ENCODE data around the gene PCBP3.
A peak's percentile ranks its signal among the peaks of the same experiment; 100 is the strongest.

PCBP3 gene

DNA sequence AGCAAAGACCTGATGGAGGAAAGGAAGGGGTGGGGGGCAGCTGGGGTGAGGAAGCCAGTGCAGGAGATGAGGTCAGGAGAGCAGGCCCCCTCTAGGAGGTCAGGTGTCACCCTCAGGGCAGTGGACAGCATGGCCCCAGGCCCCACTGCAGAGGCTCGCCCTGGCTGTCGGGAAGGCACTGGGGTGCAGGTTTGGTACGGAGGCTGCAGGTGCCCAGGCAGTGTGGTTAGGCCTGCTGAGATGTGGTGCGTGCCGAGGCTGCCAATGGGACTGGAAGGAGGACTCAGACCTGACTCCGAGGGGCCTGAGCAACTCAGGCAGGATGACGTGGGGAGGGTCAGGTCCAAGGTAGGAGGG, 82.3 kb downstream of the PCBP3 start:
- TF ChIP-seq Cebpa-rat (IDR thresholded peaks at IDR 0.05), result no peak
- Histone ChIP-seq H3K36me3 (peaks cover 0 to 2% (median 0%) of the 10 kb centered on the region in 11 experiments; a peak in 3 of 22 replicates), H3K4me1 (peaks cover 10 to 68% (median 38%) of the 10 kb centered on the region in 10 experiments; a peak in 19 of 20 replicates), H3K9ac (no peak overlapping the region), H3K27me3 (no peaks in the 10 kb centered on the region), H3K27ac (peak overlapping the region in 2 of 11 experiments; percentile 24 to 56; a peak in 2 of 22 replicates), H4K20me1 (peaks cover 0 to 71% (median 19%) of the 10 kb centered on the region in 11 experiments; a peak in 12 of 22 replicates), H3K9me3 (replicated peaks in 1 of 11) (peaks cover 0 to 1% (median 0%) of the 10 kb centered on the region in 11 experiments; a peak in 1 of 22 replicates), H3K4me2 (peak overlapping the region in 4 of 11 experiments; percentile 64 to 75 (median 70); a peak in 1 of 22 replicates), H3K4me3 (no peak overlapping the region)

DNA sequence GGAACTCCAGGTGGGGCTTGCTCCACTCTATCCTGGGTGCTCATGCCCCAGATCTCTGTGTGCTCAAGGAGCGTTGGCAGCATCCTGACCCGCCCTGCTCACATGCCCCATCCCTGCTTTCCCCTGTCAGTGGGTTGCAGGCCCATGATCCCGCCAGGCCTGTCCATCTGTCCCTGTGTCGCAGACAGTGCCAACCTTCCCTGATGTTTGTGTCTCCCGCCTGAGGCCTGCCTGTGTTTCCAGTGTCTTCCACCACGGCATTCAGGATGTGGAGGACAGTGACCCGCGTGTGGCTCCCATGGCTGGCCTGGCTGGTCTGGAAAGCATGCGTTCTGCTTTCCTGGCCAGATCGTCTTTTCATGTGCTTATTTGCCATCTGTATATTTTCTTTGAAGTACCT, 82.9 kb downstream of the PCBP3 start:
- peaks cover 0 to 73% (median 19%) of the 10 kb centered on the region in 11 experiments; a peak in 12 of 22 replicates for H4K20me1 ChIP-seq
- no peak for TF ChIP-seq Cebpa-rat (IDR thresholded peaks at IDR 0.05)
- peaks cover 10 to 67% (median 38%) of the 10 kb centered on the region in 10 experiments; a peak in 19 of 20 replicates for H3K4me1 ChIP-seq
- no peak overlapping the region for H3K9ac ChIP-seq
- no peak overlapping the region for H3K27ac ChIP-seq
- peaks cover 0 to 7% (median 4%) of the 10 kb centered on the region in 11 experiments; a peak in 10 of 22 replicates for H3K36me3 ChIP-seq
- H3K27me3 ChIP-seq, result no peaks in the 10 kb centered on the region
- no peak overlapping the region for H3K4me3 ChIP-seq
- no peak overlapping the region for H3K4me2 ChIP-seq
- peaks cover 0 to 8% (median 5%) of the 10 kb centered on the region in 11 experiments; a peak in 12 of 22 replicates for H3K9me3 ChIP-seq (replicated peaks in 1 of 11)

DNA sequence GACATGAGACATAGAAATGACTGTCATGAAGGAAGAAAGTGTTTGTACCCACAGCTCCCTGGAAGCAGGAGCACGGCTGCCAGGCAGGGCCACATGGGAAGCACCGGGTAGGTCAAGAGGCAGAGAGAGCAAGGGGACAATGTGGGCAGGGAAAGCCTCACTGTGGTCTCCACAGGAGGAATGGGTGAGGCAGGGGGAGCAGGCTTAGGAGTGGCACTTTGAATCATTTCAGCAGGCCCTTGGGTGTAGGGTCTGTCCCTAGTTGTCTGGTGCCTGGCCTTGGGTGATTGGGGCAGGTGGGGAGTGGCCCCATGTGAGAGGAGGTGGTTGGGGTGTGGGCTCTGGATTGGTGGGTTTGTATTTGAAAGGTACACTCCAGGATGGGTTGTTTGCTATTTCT, 83.9 kb downstream of the PCBP3 start:
- Histone ChIP-seq H3K4me3 (no peak overlapping the region), H3K27me3 (no peaks in the 10 kb centered on the region), H3K27ac (no peak overlapping the region), H3K9ac (no peak overlapping the region), H3K4me1 (peaks cover 10 to 60% (median 38%) of the 10 kb centered on the region in 10 experiments; a peak in 19 of 20 replicates), H3K36me3 (peaks cover 0 to 16% (median 7%) of the 10 kb centered on the region in 11 experiments; a peak in 14 of 22 replicates), H4K20me1 (peaks cover 0 to 74% (median 19%) of the 10 kb centered on the region in 11 experiments; a peak in 12 of 22 replicates), H3K4me2 (no peak overlapping the region), H3K9me3 (replicated peaks in 1 of 11) (peaks cover 3 to 15% (median 9%) of the 10 kb centered on the region in 11 experiments; a peak in 15 of 22 replicates)
- no peak for TF ChIP-seq Cebpa-rat (IDR thresholded peaks at IDR 0.05)

DNA sequence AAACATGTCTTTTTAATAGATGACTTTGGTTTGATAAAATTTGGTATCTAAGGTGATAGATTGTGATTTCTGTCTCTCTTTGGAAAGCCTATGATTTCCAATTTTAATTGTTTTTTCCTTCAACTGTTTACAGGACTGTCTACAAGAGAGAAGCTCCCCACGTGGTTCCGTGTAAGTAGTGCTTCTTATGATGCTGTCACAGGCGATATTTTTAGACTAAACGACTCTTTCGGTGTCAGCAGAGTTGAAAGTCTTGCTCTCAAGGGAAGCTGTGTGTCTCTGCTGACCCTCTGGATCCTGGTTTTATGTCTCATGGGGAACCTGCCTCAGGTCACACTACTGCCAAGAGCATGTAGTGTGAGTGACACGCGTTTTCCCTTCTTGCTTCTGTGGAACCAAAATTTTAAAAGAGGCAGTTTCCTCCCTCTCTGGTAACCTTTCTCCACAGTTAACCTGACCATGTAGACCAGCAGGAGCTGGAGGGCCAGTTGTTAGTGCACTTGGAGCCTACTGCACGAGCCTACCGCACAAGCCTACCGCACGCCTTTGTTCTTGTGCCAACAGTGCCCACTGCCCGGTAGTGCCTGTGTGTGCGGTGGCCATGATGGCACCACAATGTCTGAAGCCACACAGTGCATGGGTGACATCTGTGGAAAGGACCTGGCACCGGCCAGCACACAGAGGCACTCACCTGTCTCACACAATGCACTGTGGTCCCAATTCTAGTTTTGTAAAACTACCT, 91.9 kb downstream of the PCBP3 start:
- no peak for TF ChIP-seq Cebpa-rat (IDR thresholded peaks at IDR 0.05)
- Histone ChIP-seq H3K36me3 (peaks cover 0 to 49% (median 25%) of the 10 kb centered on the region in 11 experiments; a peak in 16 of 22 replicates), H3K4me2 (peak overlapping the region; percentile 50 to 83 (median 71)), H3K9me3 (replicated peaks in 1 of 11) (peaks cover 3 to 22% (median 17%) of the 10 kb centered on the region in 11 experiments; a peak in 15 of 22 replicates), H3K27me3 (no peaks in the 10 kb centered on the region), H3K9ac (peak overlapping the region in 5 of 11 experiments; percentile 3 to 50 (median 18); a peak in 4 of 22 replicates), H3K27ac (peak overlapping the region in 7 of 11 experiments; percentile 14 to 46 (median 25); a peak in 6 of 22 replicates), H4K20me1 (peaks cover 0 to 42% (median 0%) of the 10 kb centered on the region in 11 experiments; a peak in 5 of 22 replicates), H3K4me1 (peaks cover 26 to 80% (median 64%) of the 10 kb centered on the region in 10 experiments), H3K4me3 (no peak overlapping the region)

DNA sequence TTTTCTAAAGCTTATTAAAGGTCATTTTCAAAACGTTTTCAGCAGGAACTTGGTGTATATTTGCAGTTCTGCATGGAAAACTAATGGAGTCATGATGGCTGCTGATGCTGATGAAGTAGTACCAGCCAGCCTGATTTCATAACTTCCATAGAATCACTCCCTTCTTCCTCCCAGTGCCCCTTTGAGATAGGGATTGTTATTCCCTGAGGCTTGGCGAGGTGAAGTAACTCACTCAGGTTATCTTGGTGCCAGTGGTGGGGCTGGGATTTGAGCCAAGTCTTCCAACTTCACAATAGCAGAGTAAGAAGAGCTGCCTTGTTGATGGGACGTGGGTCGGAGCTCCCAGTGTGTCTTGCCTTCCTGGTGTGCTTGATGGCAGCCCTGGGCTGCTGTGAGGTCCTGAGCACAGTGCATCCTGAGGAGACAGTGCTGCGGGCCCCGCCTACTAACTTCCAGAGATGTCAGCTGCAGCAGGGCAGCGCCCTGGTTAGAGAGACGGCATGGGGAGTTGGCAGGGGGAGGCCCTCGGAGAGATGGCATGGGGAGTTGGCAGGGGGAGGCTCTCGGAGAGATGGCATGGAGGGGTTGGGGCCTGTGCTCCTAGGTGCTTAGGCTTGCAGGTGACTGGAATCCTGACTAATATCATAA, 92.6 kb downstream of the PCBP3 start:
- Histone ChIP-seq H3K4me3 (no peak overlapping the region), H3K4me1 (peaks cover 26 to 82% (median 70%) of the 10 kb centered on the region in 10 experiments), H3K27ac (peak overlapping the region in 1 of 11 experiments; percentile 66; a peak in 1 of 22 replicates), H4K20me1 (peaks cover 0 to 49% (median 6%) of the 10 kb centered on the region in 11 experiments; a peak in 7 of 22 replicates), H3K36me3 (peaks cover 0 to 45% (median 23%) of the 10 kb centered on the region in 11 experiments; a peak in 16 of 22 replicates), H3K27me3 (no peaks in the 10 kb centered on the region), H3K9ac (no peak overlapping the region), H3K4me2 (peak overlapping the region; percentile 50 to 83 (median 71); a peak in 19 of 22 replicates), H3K9me3 (replicated peaks in 1 of 11) (peaks cover 3 to 20% (median 14%) of the 10 kb centered on the region in 11 experiments; a peak in 15 of 22 replicates)
- TF ChIP-seq Cebpa-rat (IDR thresholded peaks at IDR 0.05), result no peak

DNA sequence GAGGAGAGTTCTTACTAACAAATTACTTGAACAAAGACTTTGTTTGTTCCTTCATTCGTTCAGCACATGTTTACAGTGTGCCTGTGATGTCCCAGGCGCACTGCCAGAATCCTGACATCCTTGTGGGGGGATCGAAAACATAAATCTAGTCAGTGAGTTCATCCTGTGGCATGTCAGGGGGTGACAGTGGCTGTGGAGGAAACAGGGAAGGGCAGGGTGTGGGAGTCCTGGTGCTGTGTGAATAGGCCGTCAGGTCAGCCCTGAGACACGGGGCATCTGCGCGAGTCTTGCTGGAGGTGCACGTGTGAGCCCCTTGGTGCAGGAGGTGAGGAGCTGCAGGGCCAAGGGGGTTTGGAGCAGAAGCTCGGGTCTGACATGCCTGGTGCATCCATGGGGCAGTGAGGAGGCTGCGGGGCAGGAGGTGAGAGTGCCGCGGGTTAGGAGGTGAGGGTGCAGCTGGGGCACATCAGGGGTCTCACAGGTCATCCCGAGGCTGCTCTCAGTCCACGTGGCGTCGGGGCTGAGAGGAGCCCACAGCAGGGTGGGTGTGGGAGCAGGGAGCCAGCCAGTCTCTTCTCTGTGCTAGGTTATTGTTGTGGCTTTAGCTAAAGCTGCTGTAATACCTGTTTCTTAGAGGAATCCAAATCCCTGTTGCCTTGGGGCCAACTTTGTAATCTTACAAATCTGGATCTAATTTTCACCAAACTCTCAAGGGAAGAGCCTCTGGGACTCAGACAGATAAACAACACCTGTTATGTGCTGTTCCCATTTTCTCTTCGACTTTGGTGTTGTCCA, 93.4 kb downstream of the PCBP3 start:
- TF ChIP-seq Cebpa-rat (IDR thresholded peaks at IDR 0.05), result no peak
- Histone ChIP-seq H3K4me3 (no peak overlapping the region; a peak in 2 of 20 replicates), H3K9me3 (replicated peaks in 1 of 11) (peaks cover 2 to 13% (median 9%) of the 10 kb centered on the region in 11 experiments; a peak in 11 of 22 replicates), H3K9ac (peak overlapping the region in 3 of 11 experiments; percentile 11 to 34 (median 32); a peak in 4 of 22 replicates), H3K36me3 (peaks cover 0 to 38% (median 17%) of the 10 kb centered on the region in 11 experiments; a peak in 14 of 22 replicates), H3K27me3 (no peaks in the 10 kb centered on the region), H3K4me1 (peaks cover 26 to 82% (median 70%) of the 10 kb centered on the region in 10 experiments), H4K20me1 (peaks cover 0 to 56% (median 8%) of the 10 kb centered on the region in 11 experiments; a peak in 7 of 22 replicates), H3K27ac (peak overlapping the region in 1 of 11 experiments; percentile 66; a peak in 3 of 22 replicates), H3K4me2 (peak overlapping the region in 9 of 11 experiments; percentile 39 to 83 (median 71); a peak in 18 of 22 replicates)

DNA sequence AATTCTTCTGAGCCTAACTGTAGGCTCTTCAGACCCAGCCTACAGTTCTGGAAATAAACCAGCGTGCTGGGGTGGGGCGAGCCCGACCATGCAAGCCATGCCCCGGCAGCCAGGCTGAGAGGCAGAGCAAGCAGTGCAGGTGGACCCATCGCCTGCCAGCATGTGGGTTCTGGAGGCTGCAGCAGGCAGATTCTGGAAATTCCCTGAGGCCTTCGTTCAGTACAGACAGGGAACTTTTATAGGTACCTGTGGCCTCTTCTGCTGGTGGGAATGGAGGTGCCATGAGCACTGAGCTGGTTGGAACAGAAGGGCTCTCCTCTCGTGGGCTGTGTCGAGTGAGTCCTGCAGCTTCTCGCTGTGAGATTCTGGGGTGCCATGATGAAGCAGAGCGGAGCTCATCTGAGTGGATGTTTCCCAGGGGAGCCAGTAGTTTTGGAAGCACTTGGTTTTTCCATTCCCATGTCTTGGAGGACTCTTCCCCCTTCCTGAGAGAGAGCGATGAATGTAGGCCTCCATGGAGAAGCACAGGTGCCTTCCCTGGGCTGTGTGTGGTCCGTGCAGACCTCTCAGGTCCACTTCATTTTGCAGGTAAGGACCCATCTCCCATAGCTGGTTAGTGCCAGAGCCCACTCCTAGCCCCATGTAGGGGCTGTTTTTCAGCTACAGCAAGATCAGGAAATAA, 94.1 kb downstream of the PCBP3 start:
- peaks cover 0 to 61% (median 8%) of the 10 kb centered on the region in 11 experiments; a peak in 7 of 22 replicates for H4K20me1 ChIP-seq
- no peak for TF ChIP-seq Cebpa-rat (IDR thresholded peaks at IDR 0.05)
- 0 out of 20 replicates have a peak overlapping the region, but pooled peaks of 1 of the 10 experiments have one; percentile 4 for H3K4me3 ChIP-seq
- H3K4me2 ChIP-seq, result peak overlapping the region in 10 of 11 experiments; percentile 8 to 83 (median 71); a peak in 18 of 22 replicates
- H3K9ac ChIP-seq, result peak overlapping the region in 3 of 11 experiments; percentile 11 to 34 (median 32); a peak in 3 of 22 replicates
- H3K9me3 ChIP-seq (replicated peaks in 1 of 11), result peaks cover 0 to 11% (median 3%) of the 10 kb centered on the region in 11 experiments; a peak in 10 of 22 replicates
- H3K27ac ChIP-seq, result peak overlapping the region in 4 of 11 experiments; percentile 2 to 73 (median 68); a peak in 6 of 22 replicates
- H3K36me3 ChIP-seq, result peaks cover 0 to 30% (median 12%) of the 10 kb centered on the region in 11 experiments; a peak in 13 of 22 replicates
- H3K27me3 ChIP-seq, result no peaks in the 10 kb centered on the region
- peaks cover 26 to 82% (median 70%) of the 10 kb centered on the region in 10 experiments for H3K4me1 ChIP-seq
